GM18505 (cell line): ENCODE data around the gene MCOLN3.
A peak's percentile ranks its signal among the peaks of the same experiment; 100 is the strongest.

Source experiments
- ATAC-seq: cut with Tn5 transposase; IDR thresholded peaks from one replicate; pipeline ENCODE4 v1.9.1; 2021; ENCODE audit not compliant: unreplicated experiment
- POLR2A ChIP-seq: IDR thresholded peaks from 4 replicates; pipeline ENCODE4 v1.6.1; 2011; ENCODE audit warnings: borderline replicate concordance; ENCODE audit not compliant: insufficient read depth, insufficient read length; ENCODE audit errors: extremely low read depth

MCOLN3 gene, protein sequence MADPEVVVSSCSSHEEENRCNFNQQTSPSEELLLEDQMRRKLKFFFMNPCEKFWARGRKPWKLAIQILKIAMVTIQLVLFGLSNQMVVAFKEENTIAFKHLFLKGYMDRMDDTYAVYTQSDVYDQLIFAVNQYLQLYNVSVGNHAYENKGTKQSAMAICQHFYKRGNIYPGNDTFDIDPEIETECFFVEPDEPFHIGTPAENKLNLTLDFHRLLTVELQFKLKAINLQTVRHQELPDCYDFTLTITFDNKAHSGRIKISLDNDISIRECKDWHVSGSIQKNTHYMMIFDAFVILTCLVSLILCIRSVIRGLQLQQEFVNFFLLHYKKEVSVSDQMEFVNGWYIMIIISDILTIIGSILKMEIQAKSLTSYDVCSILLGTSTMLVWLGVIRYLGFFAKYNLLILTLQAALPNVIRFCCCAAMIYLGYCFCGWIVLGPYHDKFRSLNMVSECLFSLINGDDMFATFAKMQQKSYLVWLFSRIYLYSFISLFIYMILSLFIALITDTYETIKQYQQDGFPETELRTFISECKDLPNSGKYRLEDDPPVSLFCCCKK

DNA sequence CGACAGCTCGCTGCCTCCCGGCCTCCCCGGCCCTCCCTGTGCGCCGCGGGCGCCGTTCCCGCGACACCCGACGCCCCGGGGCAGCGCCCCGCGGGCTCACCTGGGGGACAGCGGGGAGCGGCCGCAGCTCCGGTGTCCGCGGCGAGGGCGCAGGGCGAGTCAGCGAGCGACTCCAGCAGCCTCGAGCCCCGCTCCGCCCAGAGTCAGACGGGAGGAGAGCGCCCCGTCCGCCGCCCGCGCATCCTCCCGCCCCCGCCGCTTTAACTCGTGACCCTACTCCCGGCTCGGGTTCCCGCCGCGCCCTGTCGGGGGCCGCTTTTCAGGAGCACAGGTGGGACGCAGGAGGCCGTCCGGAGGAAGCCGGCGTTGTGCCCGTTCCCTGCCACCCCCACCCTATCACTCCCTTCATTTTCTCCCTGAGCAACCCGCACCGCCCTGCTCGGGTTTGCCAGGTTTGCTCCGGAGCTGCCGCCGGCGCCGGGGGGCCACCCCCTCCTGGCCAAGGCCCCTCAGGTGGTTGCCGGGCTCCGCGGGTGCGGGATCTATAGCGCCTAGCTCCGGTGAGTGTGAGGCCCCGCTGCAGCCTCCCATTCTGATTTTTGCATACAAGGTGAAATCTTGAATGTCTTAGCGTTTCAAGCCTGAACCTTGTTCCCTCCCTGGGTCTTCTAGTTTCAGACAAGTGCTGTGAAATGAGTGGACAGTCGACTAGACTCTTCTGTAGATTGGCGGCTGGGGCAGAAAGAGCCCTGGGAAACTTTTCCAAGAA lies at the start of gene MCOLN3:
Gene MCOLN3 (minus strand): TSS at position 205 of the 769 bp plus-strand sequence. CDS start 3,140 bp downstream, outside the sequence.
- peak; percentile 66 for ATAC-seq
- TF ChIP-seq POLR2A: no peak

DNA sequence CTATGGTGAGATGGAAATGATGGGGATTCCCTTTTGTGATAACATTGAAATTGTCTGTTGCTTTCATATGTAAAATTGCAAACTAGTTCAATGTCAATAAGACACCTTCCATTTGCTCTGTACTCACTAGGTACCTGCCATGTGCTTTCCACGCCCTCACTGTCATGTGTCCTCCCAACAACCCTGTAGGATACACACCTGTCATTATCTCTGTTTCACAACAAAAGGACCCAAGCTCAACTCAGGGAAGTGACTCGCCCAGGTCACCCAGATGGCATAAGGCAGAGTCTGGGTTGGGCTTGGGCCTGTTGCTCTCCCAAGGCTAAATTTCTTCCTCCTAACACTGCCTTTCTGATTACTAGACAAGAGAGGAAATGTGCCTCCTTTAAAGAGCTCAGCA lies 45.3 kb upstream of the MCOLN3 start:
- TF ChIP-seq POLR2A: no peak
- ATAC-seq: no peak

DNA sequence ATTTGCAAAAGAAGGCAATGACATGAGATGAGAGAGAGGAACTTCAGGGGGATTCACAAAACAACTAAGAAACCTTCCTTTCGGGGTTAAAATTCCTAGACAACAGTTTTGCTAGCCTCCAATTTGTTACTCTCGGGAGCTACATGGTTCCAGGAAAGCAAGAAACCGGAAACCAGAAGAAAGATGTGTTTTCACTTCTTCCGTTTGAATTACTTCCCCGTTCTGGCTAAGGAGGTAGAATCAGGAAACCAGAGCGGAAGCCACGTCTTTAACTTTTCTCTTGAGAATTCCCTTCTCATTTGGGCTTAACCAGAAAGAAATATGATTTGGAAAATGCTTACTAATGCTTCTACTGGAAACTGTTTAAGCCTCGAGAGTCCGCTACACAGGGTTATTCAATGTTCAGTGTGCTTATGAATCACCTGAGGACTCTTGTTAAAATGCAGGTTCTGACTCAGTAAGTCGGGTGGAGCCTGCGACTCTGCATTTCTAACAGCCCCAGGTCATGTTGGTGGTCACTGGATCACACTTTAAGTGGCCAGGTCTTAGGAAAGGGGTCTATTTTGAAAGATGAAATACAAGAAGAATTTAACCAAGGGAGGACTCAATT lies 43.5 kb upstream of the MCOLN3 start:
- TF ChIP-seq POLR2A: no peak
- ATAC-seq: no peak

DNA sequence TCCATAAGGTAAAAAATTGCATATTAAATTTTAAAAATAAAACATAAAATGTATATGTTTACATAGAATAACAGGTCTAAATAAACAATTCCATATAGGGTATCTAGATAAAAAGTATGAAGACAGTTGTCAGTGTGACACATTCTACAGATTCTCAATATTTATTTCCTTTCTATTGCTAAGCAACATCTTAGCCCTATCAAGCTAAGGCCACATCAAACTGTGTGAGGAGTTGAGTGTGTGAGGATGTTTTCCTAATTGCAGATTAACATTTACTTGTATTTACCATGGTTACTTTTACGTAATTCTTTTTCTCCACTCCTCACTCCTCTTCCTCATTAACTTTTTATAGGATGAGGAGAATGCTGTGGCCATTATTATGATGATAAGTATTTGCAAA lies 41.9 kb upstream of the MCOLN3 start:
- ATAC-seq: no peak
- no peak for TF ChIP-seq POLR2A

DNA sequence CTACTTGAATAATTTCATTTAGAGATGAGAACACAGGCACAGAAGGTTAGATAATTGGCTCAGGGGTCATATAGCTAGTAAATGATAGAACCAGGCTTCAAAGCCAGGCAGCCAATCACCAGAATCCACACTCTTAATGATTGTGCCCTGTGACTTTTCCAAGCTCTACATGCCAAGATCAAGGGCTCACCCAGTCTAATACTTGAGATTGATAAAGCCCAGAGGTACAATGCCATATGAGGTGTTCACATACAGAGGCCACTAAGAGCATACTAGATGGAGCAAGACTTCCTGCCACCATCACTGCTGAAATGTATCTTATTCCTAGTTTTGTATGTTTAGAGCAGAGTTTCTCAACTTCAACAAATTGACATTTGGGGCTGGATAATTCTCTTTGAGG lies 40.9 kb upstream of the MCOLN3 start:
- TF ChIP-seq POLR2A: no peak
- ATAC-seq: no peak

DNA sequence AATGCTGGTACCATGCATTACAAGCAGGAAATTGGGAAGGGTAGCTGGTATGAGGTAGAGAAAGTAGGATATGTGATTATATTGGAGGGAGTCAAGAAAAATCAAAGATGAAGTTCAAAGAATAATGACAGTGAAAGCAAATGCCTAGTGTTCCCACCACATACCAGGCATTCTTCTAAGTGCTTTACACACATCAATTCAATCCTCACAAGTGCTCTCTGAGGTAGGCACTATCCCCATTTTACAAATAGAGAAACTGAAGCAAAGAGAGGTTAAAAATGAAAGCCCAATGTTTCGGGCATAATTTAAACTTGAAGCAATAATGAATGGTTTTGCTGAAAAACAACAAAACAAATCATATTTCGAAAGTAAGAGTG lies 40.1 kb upstream of the MCOLN3 start:
- TF ChIP-seq POLR2A: no peak
- ATAC-seq: no peak

DNA sequence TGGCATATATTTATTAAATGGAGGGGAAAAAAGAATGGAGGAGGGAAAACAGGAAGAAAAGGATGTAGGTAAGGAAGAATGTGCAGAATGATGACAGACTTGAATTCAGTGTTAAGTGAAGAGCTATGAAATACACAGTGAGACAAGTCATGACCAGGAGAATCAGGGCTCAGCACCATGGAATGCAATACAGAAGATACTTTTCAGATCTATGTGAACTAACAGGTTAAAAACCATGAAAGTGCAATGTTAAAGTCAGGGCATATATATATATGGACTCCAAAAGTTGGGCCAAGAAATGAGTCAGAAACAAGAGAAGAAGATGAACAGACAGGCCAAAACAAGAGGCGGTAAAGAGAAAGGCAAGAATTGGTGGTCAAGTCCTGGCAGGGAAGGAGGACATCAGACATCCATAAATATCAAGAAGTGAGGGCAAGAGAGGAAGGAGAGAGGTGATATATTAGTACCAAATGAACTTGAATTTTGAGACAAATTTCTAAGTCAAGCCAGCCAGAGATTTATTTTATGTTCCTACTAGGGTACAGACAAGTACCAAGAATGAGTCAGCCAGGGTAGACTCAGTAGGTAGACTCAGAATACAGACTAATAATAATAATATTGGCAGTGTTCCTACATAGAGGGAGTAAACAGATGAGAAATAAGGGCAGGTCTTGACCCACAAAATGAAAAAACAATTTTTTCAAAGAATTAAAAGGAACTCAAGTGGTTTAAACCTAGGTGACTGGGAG lies 39.5 kb upstream of the MCOLN3 start:
- no peak for ATAC-seq
- TF ChIP-seq POLR2A: no peak

DNA sequence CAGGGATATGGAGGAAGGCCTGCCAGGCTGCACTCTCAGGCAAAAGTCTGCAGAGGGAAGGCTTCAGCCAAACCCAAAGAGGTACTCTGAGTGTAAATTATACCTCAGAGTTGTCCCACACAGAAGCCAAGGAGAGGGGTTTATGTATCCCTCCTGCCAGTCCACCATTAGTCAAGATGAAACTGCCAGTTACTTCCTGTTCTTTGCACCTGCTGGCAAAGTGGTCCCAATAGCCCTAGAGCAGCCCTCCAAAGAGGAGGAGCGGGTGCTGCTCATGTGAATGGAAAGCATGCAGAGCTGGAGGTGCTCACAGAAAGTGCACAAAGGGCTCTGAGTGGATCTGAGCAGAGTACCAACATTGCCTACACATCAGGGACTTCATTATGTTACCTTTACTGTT lies 37.1 kb upstream of the MCOLN3 start:
- no peak for ATAC-seq
- TF ChIP-seq POLR2A: no peak

DNA sequence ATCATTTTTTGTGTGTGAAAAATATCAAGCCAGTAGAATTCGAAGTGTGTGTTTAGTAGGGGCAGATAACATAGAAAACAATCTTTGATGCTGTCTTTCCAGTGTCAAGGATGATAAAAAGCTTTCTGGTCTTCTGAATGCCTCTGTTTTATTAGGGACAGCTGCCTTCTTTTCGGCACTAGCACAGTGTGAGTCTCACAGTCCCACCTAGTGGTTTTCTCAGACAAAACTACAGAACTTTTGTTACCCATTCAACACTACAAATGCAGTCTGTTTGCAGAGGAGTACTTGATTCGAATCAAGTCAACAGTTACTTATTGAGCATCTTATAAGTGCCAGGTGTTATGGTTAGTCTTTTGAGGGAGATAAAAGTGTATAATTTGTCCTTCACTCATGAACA lies 30.6 kb upstream of the MCOLN3 start:
- no peak for ATAC-seq
- no peak for TF ChIP-seq POLR2A

DNA sequence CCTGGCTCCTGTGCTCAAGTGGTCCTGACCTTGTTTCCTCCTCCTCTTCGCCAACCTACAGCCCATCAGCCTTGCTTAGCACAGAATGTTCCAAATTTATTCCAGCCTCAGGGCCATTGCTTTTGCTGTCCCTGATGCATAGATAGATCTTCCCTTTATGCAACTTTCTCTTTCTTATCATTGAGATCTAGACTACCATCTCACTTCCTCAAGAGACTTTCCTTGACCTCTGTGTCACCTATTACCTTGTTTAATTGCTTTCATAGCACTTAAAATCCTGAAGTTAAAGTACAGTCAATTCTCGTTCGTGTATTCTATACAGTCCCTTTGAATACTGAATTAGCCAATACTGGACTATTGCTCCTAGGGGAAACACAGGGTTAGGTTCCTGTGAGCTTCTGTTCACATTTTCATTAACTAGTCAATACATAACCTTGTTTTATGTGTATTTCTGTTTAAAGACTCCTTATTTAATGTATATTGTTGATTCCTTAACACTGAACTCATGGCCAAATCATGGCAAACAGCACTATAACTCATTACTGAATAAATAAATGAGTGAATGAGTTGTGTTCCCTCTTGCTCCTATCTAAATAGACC lies 26.2 kb upstream of the MCOLN3 start:
- no peak for ATAC-seq
- TF ChIP-seq POLR2A: no peak

DNA sequence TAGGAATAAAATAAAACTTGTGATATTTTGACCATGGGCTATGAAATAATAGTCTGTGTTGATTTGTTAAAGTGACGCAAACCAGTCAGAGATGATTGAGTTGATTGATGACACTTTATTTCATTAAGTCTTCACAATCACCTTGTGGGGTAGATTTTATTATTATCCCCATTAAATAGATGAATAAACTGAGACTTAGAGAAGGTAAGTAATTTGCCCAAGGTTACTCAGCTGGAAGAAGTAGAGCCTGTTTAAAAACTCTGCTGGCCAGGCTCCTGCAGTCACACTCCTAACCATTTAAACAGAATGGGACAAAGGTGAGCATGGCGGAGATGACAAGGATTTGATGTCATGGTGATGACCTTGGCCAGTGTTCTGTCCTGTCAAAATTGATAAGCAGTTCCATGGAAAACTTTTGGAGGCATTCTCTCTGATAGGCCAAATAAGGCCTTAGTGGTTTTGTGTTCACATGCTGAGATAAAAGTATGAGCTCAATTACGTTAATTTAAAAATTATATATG lies 22.7 kb upstream of the MCOLN3 start:
- TF ChIP-seq POLR2A: no peak

DNA sequence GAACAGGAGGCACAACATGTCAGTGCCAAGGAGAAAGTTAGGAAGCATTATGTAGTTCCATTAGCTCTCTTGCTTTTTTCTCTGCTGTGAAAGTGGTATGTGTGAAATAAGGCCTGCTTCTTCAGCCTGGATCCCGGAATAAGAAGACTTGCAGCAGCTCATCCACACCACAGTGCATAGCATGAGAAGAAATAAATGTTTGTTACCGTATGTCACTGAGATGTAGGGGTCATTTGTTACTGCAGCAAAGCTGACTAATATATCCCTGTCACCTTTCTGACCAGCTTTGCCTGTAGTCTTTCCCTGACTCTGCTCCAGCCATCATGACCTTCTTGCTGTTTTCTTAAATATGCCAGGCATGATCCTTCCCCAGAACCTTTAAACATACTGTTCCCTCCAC lies 20.5 kb upstream of the MCOLN3 start:
- no peak for ATAC-seq
- no peak for TF ChIP-seq POLR2A

More for the DNA sequence above, 22.7 kb upstream of the MCOLN3 start:
- ATAC-seq: no peak
